ENCODE measurements around the gene AKAP5.

Gene AKAP5

GRCh38 chr14:64444984-64445845, 20.1 kb upstream of the AKAP5 start:
- Histone ChIP-seq H3K27me3 (ENCODE audit: insufficient read depth, low read length) (no peaks in the 10 kb centered on the region), H3K4me1 (ENCODE audit: insufficient read depth, low read length, severe bottlenecking) (peaks cover 40% of the 10 kb centered on the region), H4K20me1 (ENCODE audit: insufficient read depth, low read length) (no peaks in the 10 kb centered on the region), H3K27ac (ENCODE audit: low read depth, low read length, poor library complexity, severe bottlenecking) (peak overlapping the region; percentile 90), H3K79me2 (ENCODE audit: insufficient read depth, low read length) (no peaks in the 10 kb centered on the region), H3K9ac (ENCODE audit: low read length) (peak overlapping the region; percentile 61), H3F3A (ENCODE audit: insufficient read depth, low read length) (no peaks in the 10 kb centered on the region), H3K4me2 (ENCODE audit: low read length) (peak overlapping the region; percentile 38; the same call in 1 of the 2 replicates), H2AFZ (ENCODE audit: low read length) (no peak overlapping the region), H3K9me3 (ENCODE audit: low read length) (no peaks in the 10 kb centered on the region), H3K9me2 (ENCODE audit: low read depth, low read length) (no peaks in the 10 kb centered on the region), H3K4me3 (ENCODE audit: low read depth, low read length, poor library complexity, severe bottlenecking) (no peak overlapping the region), H3K36me3 (ENCODE audit: insufficient read depth, low read length) (peaks cover 83% of the 10 kb centered on the region)
- TF ChIP-seq, protein P1, sequence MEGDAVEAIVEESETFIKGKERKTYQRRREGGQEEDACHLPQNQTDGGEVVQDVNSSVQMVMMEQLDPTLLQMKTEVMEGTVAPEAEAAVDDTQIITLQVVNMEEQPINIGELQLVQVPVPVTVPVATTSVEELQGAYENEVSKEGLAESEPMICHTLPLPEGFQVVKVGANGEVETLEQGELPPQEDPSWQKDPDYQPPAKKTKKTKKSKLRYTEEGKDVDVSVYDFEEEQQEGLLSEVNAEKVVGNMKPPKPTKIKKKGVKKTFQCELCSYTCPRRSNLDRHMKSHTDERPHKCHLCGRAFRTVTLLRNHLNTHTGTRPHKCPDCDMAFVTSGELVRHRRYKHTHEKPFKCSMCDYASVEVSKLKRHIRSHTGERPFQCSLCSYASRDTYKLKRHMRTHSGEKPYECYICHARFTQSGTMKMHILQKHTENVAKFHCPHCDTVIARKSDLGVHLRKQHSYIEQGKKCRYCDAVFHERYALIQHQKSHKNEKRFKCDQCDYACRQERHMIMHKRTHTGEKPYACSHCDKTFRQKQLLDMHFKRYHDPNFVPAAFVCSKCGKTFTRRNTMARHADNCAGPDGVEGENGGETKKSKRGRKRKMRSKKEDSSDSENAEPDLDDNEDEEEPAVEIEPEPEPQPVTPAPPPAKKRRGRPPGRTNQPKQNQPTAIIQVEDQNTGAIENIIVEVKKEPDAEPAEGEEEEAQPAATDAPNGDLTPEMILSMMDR (IDR thresholded peaks at IDR 0.05; ENCODE audit: low read length): peak; percentile 5; the same call in 1 of the 2 replicates
- TF ChIP-seq EZH2 (IDR thresholded peaks at IDR 0.05; ENCODE audit: borderline replicate concordance, low read length): no peak

- Histone ChIP-seq H2AFZ (ENCODE audit: low read length) (no peak overlapping the region), H3K79me2 (ENCODE audit: insufficient read depth, low read length) (no peaks in the 10 kb centered on the region), H3K9ac (ENCODE audit: low read length) (no peak overlapping the region), H3K9me2 (ENCODE audit: low read depth, low read length) (no peaks in the 10 kb centered on the region), H3K27me3 (ENCODE audit: insufficient read depth, low read length) (no peaks in the 10 kb centered on the region), H3K36me3 (ENCODE audit: insufficient read depth, low read length) (peaks cover 81% of the 10 kb centered on the region), H3F3A (ENCODE audit: insufficient read depth, low read length) (no peaks in the 10 kb centered on the region), H3K27ac (ENCODE audit: low read depth, low read length, poor library complexity, severe bottlenecking) (peak overlapping the region; percentile 16), H3K4me2 (ENCODE audit: low read length) (no peak overlapping the region), H4K20me1 (ENCODE audit: insufficient read depth, low read length) (no peaks in the 10 kb centered on the region), H3K4me1 (ENCODE audit: insufficient read depth, low read length, severe bottlenecking) (peaks cover 46% of the 10 kb centered on the region), H3K4me3 (ENCODE audit: low read depth, low read length, poor library complexity, severe bottlenecking) (no peak overlapping the region), H3K9me3 (ENCODE audit: low read length) (no peaks in the 10 kb centered on the region)
- TF ChIP-seq, protein P1 (IDR thresholded peaks at IDR 0.05; ENCODE audit: low read length): no peak
- TF ChIP-seq EZH2 (IDR thresholded peaks at IDR 0.05; ENCODE audit: borderline replicate concordance, low read length): no peak
Measured at GRCh38 chr14:64447876-64448670, 17.2 kb upstream of the AKAP5 start.

GRCh38 chr14:64450255-64450654, 15.0 kb upstream of the AKAP5 start:
- H3K36me3 ChIP-seq (ENCODE audit: insufficient read depth, low read length): peaks cover 82% of the 10 kb centered on the region
- no peak for TF ChIP-seq EZH2 (IDR thresholded peaks at IDR 0.05; ENCODE audit: borderline replicate concordance, low read length)
- TF ChIP-seq, protein P1 (IDR thresholded peaks at IDR 0.05; ENCODE audit: low read length): no peak
- no peaks in the 10 kb centered on the region for H3K9me3 ChIP-seq (ENCODE audit: low read length)
- peak overlapping the region; percentile 68 for H3K27ac ChIP-seq (ENCODE audit: low read depth, low read length, poor library complexity, severe bottlenecking)
- H4K20me1 ChIP-seq (ENCODE audit: insufficient read depth, low read length): no peaks in the 10 kb centered on the region
- H3K4me1 ChIP-seq (ENCODE audit: insufficient read depth, low read length, severe bottlenecking): peaks cover 26% of the 10 kb centered on the region
- H2AFZ ChIP-seq (ENCODE audit: low read length): no peak overlapping the region
- H3F3A ChIP-seq (ENCODE audit: insufficient read depth, low read length): no peaks in the 10 kb centered on the region
- H3K9ac ChIP-seq (ENCODE audit: low read length): no peak overlapping the region
- no peaks in the 10 kb centered on the region for H3K27me3 ChIP-seq (ENCODE audit: insufficient read depth, low read length)
- no peaks in the 10 kb centered on the region for H3K79me2 ChIP-seq (ENCODE audit: insufficient read depth, low read length)
- no peak overlapping the region for H3K4me3 ChIP-seq (ENCODE audit: low read depth, low read length, poor library complexity, severe bottlenecking)
- H3K9me2 ChIP-seq (ENCODE audit: low read depth, low read length): no peaks in the 10 kb centered on the region
- 0 out of 2 replicates have a peak overlapping the region, but pooled peaks have one; percentile 16 for H3K4me2 ChIP-seq (ENCODE audit: low read length)

Data from OCI-LY1 (cell line).